ENCODE results near the gene AKAP6. TPM values are rescaled to one million over a fixed set of nuclear protein-coding genes. Genes with fewer than 3 reads are reported as not detected.

The AKAP6 gene
- total and polyA plus RNA-seq, 2 of the 8 experiments (the other 6 are each of a cell fraction or from before 2014, with no cell fraction given): 0.09 to 0.89 TPM

GRCh38 chr14:32492457-32492856, 163.4 kb downstream of the AKAP6 start (continued):
- TF ChIP-seq JUND (IDR thresholded peaks at IDR 0.05; ENCODE audit: low read length) (no peak), JUN (IDR thresholded peaks at IDR 0.05; ENCODE audit: low read depth, low read length) (no peak), CHD1 (IDR thresholded peaks at IDR 0.05; ENCODE audit: low read depth, low read length) (no peak), NRF1 (IDR thresholded peaks at IDR 0.05; ENCODE audit: low read depth, low read length) (no peak)
